Endodermal cell (in vitro differentiated cells): ENCODE measurements around the gene CLMN. TPM values are rescaled to one million over a fixed set of nuclear protein-coding genes. Genes with fewer than 3 reads are reported as not detected.

ENCODE experiments used
- DNase-seq: peaks from one replicate; pipeline ENCODE4 v3.0.0-alpha.2; 2017
- H3K27ac ChIP-seq: 2 replicates; pipeline ENCODE4 v1.5.1; 2013; ENCODE audit warnings: mild to moderate bottlenecking, low read depth, low read length, moderate library complexity
- H3K27me3 ChIP-seq: 2 replicates; pipeline ENCODE4 v1.6.1; 2013; ENCODE audit warnings: mild to moderate bottlenecking, low read length, moderate library complexity; ENCODE audit not compliant: insufficient read depth, control insufficient read depth, poor library complexity, severe bottlenecking
- H3K36me3 ChIP-seq: 2 replicates; pipeline ENCODE4 v1.7.0; 2013; ENCODE audit warnings: mild to moderate bottlenecking, low read length, moderate library complexity; ENCODE audit not compliant: control insufficient read depth, insufficient read depth
- H3K4me1 ChIP-seq: one replicate; pipeline ENCODE4 v1.7.0; 2013; ENCODE audit warnings: low read length; ENCODE audit not compliant: control insufficient read depth, insufficient read depth
- H3K4me3 ChIP-seq: 2 replicates; pipeline ENCODE4 v1.5.1; 2013; ENCODE audit warnings: mild to moderate bottlenecking, low read length, moderate library complexity
- H3K9ac ChIP-seq: 2 replicates; pipeline ENCODE4 v1.6.1; 2013; ENCODE audit warnings: mild to moderate bottlenecking, low read length, moderate library complexity; ENCODE audit not compliant: poor library complexity, severe bottlenecking; ENCODE audit errors: extremely low read depth
- H3K9me3 ChIP-seq: 2 replicates; pipeline ENCODE4 v1.6.1; 2013; ENCODE audit warnings: mild to moderate bottlenecking, low read length, moderate library complexity; ENCODE audit not compliant: control insufficient read depth
- H3K27ac Mint-ChIP-seq: 2 replicates; pipeline ENCODE4 v1.8.0; 2020; ENCODE audit warnings: mixed read lengths
- H3K27me3 Mint-ChIP-seq: 2 replicates; pipeline ENCODE4 v1.8.0; 2021; ENCODE audit warnings: mild to moderate bottlenecking, mixed read lengths; ENCODE audit not compliant: insufficient read depth
- H3K36me3 Mint-ChIP-seq: 2 replicates; pipeline ENCODE4 v1.8.0; 2020; ENCODE audit warnings: low read depth, mixed read lengths
- H3K4me1 Mint-ChIP-seq: 2 replicates; pipeline ENCODE4 v1.8.0; 2020; ENCODE audit warnings: mixed read lengths
- H3K4me3 Mint-ChIP-seq: 2 replicates; pipeline ENCODE4 v1.8.0; 2020; ENCODE audit warnings: mild to moderate bottlenecking, moderate library complexity, mixed read lengths
- H3K9me3 Mint-ChIP-seq: 2 replicates; pipeline ENCODE4 v1.8.0; 2020; ENCODE audit warnings: mild to moderate bottlenecking, mixed read lengths
- CTCF ChIP-seq: fragments of 200-600 bp; sonication (generic); conservative IDR thresholded peaks from 2 replicates; pipeline ENCODE4 v1.5.0; 2021; ENCODE audit warnings: antibody characterized with exemption, mild to moderate bottlenecking
- WGBS, 2 experiments: methylation state at CpG; one replicate each; pipeline versions ENCODE4 v1.1.5 to v1.1.7; 2013; ENCODE audit warnings: missing lambda C conversion rate in 2 of 2, mixed read lengths in 1 of 2; ENCODE audit not compliant: insufficient coverage in 1 of 2, insufficient read length in 1 of 2; 5-methylcytosine and 5-hydroxymethylcytosine counted together
- total RNA-seq, 2 donors: library from RNA; stranded (reverse); fragmentation: NEBNext Ultra II Directional in 1 of 2; extraction: Animal tissue kit (Norgen Biotek cat#: 25700) in 1 of 2; gene quantifications; 2 replicates in 1 of 2; 3 replicates in 1 of 2; pipeline ENCODE4 v1.2.1, GENCODE V29; 2021

The CLMN gene
- total RNA-seq, 2 donors from 2014 or later: 9.5 to 11.7 TPM

DNA sequence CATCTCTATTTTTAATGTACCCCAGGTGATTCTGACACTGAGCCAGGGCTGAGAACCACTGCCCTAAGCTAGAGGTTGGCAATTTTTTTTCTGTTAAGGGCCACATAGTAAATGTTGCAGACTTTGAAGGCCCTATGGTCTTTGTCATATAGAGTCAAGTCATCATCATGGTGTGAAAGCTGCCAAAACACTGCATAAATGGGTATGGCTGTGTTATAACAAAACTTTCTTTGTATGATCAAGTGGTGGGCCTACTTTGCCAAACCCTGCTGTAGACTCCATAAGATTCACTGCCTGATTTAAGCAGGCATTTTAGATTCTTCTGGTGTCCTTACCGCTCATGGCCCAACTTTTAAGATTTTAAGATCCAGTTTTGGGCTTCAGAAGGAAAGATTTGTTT, 76.8 kb downstream of the CLMN start:
- no peaks in the 10 kb centered on the region for H3K36me3 ChIP-seq

DNA sequence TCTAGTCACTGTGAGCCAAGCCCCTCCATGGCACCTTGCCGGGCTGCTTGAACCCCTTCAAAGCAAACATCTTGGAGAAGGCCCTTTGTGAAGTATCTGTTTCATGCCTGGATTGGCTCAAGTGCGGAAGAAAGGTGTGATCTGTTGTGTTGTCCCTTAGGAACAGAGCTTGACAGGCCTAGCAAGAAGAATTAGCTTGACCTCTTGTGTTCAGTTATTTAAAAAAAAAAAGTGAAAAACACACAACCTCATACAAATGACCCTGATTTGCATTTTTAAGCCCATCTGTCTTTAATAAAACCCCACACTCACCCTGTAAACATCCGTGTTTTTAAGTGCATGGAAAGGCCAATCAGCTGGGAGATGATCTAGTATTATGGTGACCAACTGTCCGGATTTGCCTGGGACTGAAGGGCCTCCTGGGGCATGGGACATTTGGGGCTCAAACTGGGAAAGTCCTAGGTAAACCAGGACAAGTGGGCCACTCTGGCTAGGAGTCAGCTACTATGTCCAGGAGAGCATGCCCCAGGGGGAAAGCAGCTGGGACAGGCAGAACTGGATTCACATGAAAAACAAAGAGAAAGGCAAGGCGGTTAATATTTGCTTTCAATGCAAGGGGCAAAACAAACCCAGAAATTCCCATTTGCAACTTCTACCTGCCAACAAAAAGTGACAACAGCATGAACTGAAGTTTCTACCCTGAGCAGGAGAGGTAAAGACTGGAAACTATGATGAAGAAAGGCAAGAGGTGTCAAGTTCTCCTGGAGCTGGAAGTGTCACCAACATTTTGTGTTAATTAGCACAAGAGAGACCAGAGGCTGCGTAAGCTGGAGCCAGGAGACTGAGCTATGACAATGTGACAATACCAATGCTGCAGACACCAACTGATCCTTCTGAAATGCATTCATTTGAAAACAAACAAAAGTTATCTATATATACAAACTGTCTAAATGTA, 78.6 kb downstream of the CLMN start:
- no peaks in the 10 kb centered on the region for H3K36me3 ChIP-seq
- Mint-ChIP-seq H3K36me3 (no peaks in the 10 kb centered on the region), H3K27ac (no peak overlapping the region), H3K27me3 (no peaks in the 10 kb centered on the region), H3K9me3 (no peaks in the 10 kb centered on the region), H3K4me3 (no peak overlapping the region), H3K4me1 (peaks cover 11% of the 10 kb centered on the region)
- no peak overlapping the region for H3K27ac ChIP-seq
- no peak for TF ChIP-seq CTCF
- H3K4me3 ChIP-seq: no peak overlapping the region
- no peaks in the 10 kb centered on the region for H3K27me3 ChIP-seq
- no peak for DNase-seq
- no peaks in the 10 kb centered on the region for H3K4me1 ChIP-seq
- 93 to 100% methylated on average over 5 to 6 of the region's 6 CpGs for WGBS, 2 experiments
- no peaks in the 10 kb centered on the region for H3K9me3 ChIP-seq
- no peak overlapping the region for H3K9ac ChIP-seq

More for the DNA sequence above, 76.8 kb downstream of the CLMN start:
- no peak for DNase-seq
- Histone ChIP-seq H3K27ac (no peak overlapping the region), H3K27me3 (no peaks in the 10 kb centered on the region), H3K4me1 (no peaks in the 10 kb centered on the region), H3K4me3 (no peak overlapping the region), H3K9me3 (no peaks in the 10 kb centered on the region), H3K9ac (no peak overlapping the region)
- WGBS, 2 experiments: 100% methylated on average over 1 of the region's 1 CpG; no CpG with 5 or more reads in 1 of the 2 experiments
- H3K4me1 Mint-ChIP-seq: peaks cover 6% of the 10 kb centered on the region
- no peaks in the 10 kb centered on the region for H3K27me3 Mint-ChIP-seq
- H3K27ac Mint-ChIP-seq: no peak overlapping the region
- no peaks in the 10 kb centered on the region for H3K36me3 Mint-ChIP-seq
- H3K9me3 Mint-ChIP-seq: no peaks in the 10 kb centered on the region
- no peak overlapping the region for H3K4me3 Mint-ChIP-seq
- TF ChIP-seq CTCF: no peak

- H3K9ac ChIP-seq: no peak overlapping the region
- H3K36me3 ChIP-seq: no peaks in the 10 kb centered on the region
- Mint-ChIP-seq H3K27me3 (no peaks in the 10 kb centered on the region), H3K4me3 (no peak overlapping the region), H3K36me3 (no peaks in the 10 kb centered on the region), H3K4me1 (peaks cover 10% of the 10 kb centered on the region), H3K27ac (no peak overlapping the region), H3K9me3 (no peaks in the 10 kb centered on the region)
- no peaks in the 10 kb centered on the region for H3K9me3 ChIP-seq
- WGBS, 2 experiments: 90 to 95% methylated on average over 4 to 10 of the region's 10 CpGs
- no peaks in the 10 kb centered on the region for H3K4me1 ChIP-seq
- TF ChIP-seq CTCF: no peak
- no peak overlapping the region for H3K4me3 ChIP-seq
- no peak for DNase-seq
- H3K27ac ChIP-seq: no peak overlapping the region
- no peaks in the 10 kb centered on the region for H3K27me3 ChIP-seq
Observed at GRCh38 chr14:95238487-95239298, 81.0 kb downstream of the CLMN start.
